ENCODE data around the gene KCNK6.
A peak's percentile ranks its signal among the peaks of the same experiment; 100 is the strongest.

KCNK6 gene

GRCh38 chr19:38319421-38320258 is at the start of gene KCNK6:
Gene KCNK6, plus strand, starts transcription at chr19:38319845. Its CDS starts 106 bp downstream, at chr19:38319951.
- DNase-seq (ENCODE audit: insufficient read length, low spot score) (no peak), FAIRE-seq (no peak)

- FAIRE-seq (no peak), DNase-seq (ENCODE audit: insufficient read length, low spot score) (no peak)
Observed at GRCh38 chr19:38270587-38271167, 49.0 kb upstream of the KCNK6 start.

- no peak for FAIRE-seq
Observed at GRCh38 chr19:38273499-38273898, 46.1 kb upstream of the KCNK6 start.

GRCh38 chr19:38274739-38275138 is 44.9 kb upstream of the KCNK6 start:
- no peak for FAIRE-seq
- no peak for DNase-seq (ENCODE audit: insufficient read length, low spot score)

More at GRCh38 chr19:38273499-38273898, 46.1 kb upstream of the KCNK6 start:
- no peak for DNase-seq (ENCODE audit: insufficient read length, low spot score)

- FAIRE-seq (no peak), DNase-seq (ENCODE audit: insufficient read length, low spot score) (no peak)
Observed at GRCh38 chr19:38276942-38277517, 42.6 kb upstream of the KCNK6 start.

GRCh38 chr19:38277549-38277948 is 42.1 kb upstream of the KCNK6 start:
- DNase-seq (ENCODE audit: insufficient read length, low spot score) (no peak), FAIRE-seq (no peak)

GRCh38 chr19:38277969-38278680 is 41.5 kb upstream of the KCNK6 start:
- DNase-seq (ENCODE audit: insufficient read length, low spot score) (no peak), FAIRE-seq (no peak)

- DNase-seq (ENCODE audit: insufficient read length, low spot score) (no peak), FAIRE-seq (no peak)
Observed at GRCh38 chr19:38278751-38279150, 40.9 kb upstream of the KCNK6 start.

GRCh38 chr19:38280030-38280921 is 39.4 kb upstream of the KCNK6 start:
- FAIRE-seq (no peak), DNase-seq (ENCODE audit: insufficient read length, low spot score) (no peak)

GRCh38 chr19:38281811-38282566 is 37.7 kb upstream of the KCNK6 start:
- no peak for FAIRE-seq
- no peak for DNase-seq (ENCODE audit: insufficient read length, low spot score)

GRCh38 chr19:38283271-38283670 is 36.4 kb upstream of the KCNK6 start:
- FAIRE-seq, result no peak
- DNase-seq (ENCODE audit: insufficient read length, low spot score), result no peak

GRCh38 chr19:38284422-38284821 is 35.2 kb upstream of the KCNK6 start:
- no peak for DNase-seq (ENCODE audit: insufficient read length, low spot score)

GRCh38 chr19:38285567-38285966 is 34.1 kb upstream of the KCNK6 start:
- FAIRE-seq (peak; percentile 40), DNase-seq (ENCODE audit: insufficient read length, low spot score) (no peak)

More at GRCh38 chr19:38284422-38284821, 35.2 kb upstream of the KCNK6 start:
- FAIRE-seq, result no peak

GRCh38 chr19:38287604-38288003 is 32.0 kb upstream of the KCNK6 start:
- DNase-seq (ENCODE audit: insufficient read length, low spot score), result no peak
- no peak for FAIRE-seq

- no peak for FAIRE-seq
Observed at GRCh38 chr19:38288123-38288855, 31.4 kb upstream of the KCNK6 start.

GRCh38 chr19:38289955-38290354 is 29.7 kb upstream of the KCNK6 start:
- no peak for DNase-seq (ENCODE audit: insufficient read length, low spot score)
- FAIRE-seq, result no peak

More at GRCh38 chr19:38288123-38288855, 31.4 kb upstream of the KCNK6 start:
- DNase-seq (ENCODE audit: insufficient read length, low spot score), result no peak

- FAIRE-seq (peak; percentile 66), DNase-seq (ENCODE audit: insufficient read length, low spot score) (no peak)
Observed at GRCh38 chr19:38290631-38291147, 29.0 kb upstream of the KCNK6 start.

- no peak for FAIRE-seq
- DNase-seq (ENCODE audit: insufficient read length, low spot score), result no peak
Observed at GRCh38 chr19:38291855-38292254, 27.8 kb upstream of the KCNK6 start.
